Measurements from ENCODE around the gene CTSK. TPM values are rescaled to one million over a fixed set of nuclear protein-coding genes. Genes with fewer than 3 reads are reported as not detected.

Gene CTSK
- total RNA-seq, 1 experiment from 2014 or later, result 4.2 TPM

GRCh38 chr1:150820730-150821512 is 12.9 kb upstream of the CTSK start:
- Mint-ChIP-seq H3K27me3 (ENCODE audit: low read depth) (no peaks in the 10 kb centered on the region), H3K4me1 (no peaks in the 10 kb centered on the region), H3K36me3 (ENCODE audit: insufficient read depth in 1 of 3, low read depth in 3 of 3) (peaks cover 14 to 35% (median 27%) of the 10 kb centered on the region in 3 experiments; a peak in 6 of 7 replicates), H3K4me3 (no peak overlapping the region), H3K9me3 (no peaks in the 10 kb centered on the region), H3K27ac (no peak overlapping the region)
- Histone ChIP-seq H3K23me2 (ENCODE audit: insufficient read length, low read depth, low read length, poor library complexity, severe bottlenecking) (no peaks in the 10 kb centered on the region), H2AK5ac (ENCODE audit: insufficient read length, low read length) (no peak overlapping the region), H3K56ac (ENCODE audit: insufficient read length, low read depth, low read length) (no peak overlapping the region), H2BK120ac (ENCODE audit: low read depth, low read length, poor library complexity, severe bottlenecking) (no peak overlapping the region), H2BK12ac (ENCODE audit: insufficient read length, low read depth, low read length) (no peak overlapping the region), H3K9ac (ENCODE audit: extremely low read depth, insufficient read length, low read length) (no peak overlapping the region), H3K9me3 (ENCODE audit: control insufficient read depth, low read depth, low read length) (no peaks in the 10 kb centered on the region), H2BK15ac (ENCODE audit: low read depth, low read length) (no peak overlapping the region), H3K4me2 (ENCODE audit: insufficient read depth, insufficient read length, low read length) (no peak overlapping the region), H4K91ac (ENCODE audit: insufficient read length, low read depth, low read length) (no peak overlapping the region), H3K79me1 (ENCODE audit: insufficient read depth, low read depth, low read length, poor library complexity, severe bottlenecking) (no peaks in the 10 kb centered on the region), H3K23ac (ENCODE audit: insufficient read length, low read depth, low read length) (no peak overlapping the region), H3K27me3 (ENCODE audit: insufficient read depth, low read length) (no peaks in the 10 kb centered on the region), H2AFZ (ENCODE audit: low read length) (no peak overlapping the region), H2BK5ac (ENCODE audit: insufficient read length, low read length) (no peak overlapping the region), H3K4me1 (ENCODE audit: insufficient read depth, low read length) (no peaks in the 10 kb centered on the region), H4K8ac (replicated peaks; ENCODE audit: insufficient read length, low read depth, low read length) (no peak overlapping the region), H3K27ac (ENCODE audit: insufficient read length, low read depth, low read length) (no peak overlapping the region), H4K20me1 (ENCODE audit: control insufficient read depth, insufficient read depth, insufficient read length) (no peaks in the 10 kb centered on the region), H3T11ph (ENCODE audit: low read length) (no peak overlapping the region), H2BK20ac (ENCODE audit: low read depth, low read length, poor library complexity, severe bottlenecking) (no peak overlapping the region), H3K4ac (ENCODE audit: low read depth, low read length) (no peak overlapping the region), H3K18ac (ENCODE audit: insufficient read length, low read depth, low read length) (no peak overlapping the region), H4K5ac (ENCODE audit: insufficient read length, low read depth, low read length) (no peak overlapping the region), H3K14ac (ENCODE audit: insufficient read depth, low read length) (no peak overlapping the region), H3K79me2 (ENCODE audit: insufficient read depth, low read length) (no peaks in the 10 kb centered on the region)
- WGBS (ENCODE audit: extremely low coverage, insufficient read length, low lambda C conversion rate), result no CpG with 5 or more reads among the region's 7 CpGs
- no peak for DNase-seq
- TF ChIP-seq CTCF (conservative IDR thresholded peaks at IDR 0.05), result no peak
